ENCODE measurements around the gene ABCG1. TPM values are rescaled to one million over a fixed set of nuclear protein-coding genes. Genes with fewer than 3 reads are reported as not detected.

ABCG1 gene
- polyA plus RNA-seq, 4 donors: 5.5 to 46.5 (median 21.2) TPM

DNA sequence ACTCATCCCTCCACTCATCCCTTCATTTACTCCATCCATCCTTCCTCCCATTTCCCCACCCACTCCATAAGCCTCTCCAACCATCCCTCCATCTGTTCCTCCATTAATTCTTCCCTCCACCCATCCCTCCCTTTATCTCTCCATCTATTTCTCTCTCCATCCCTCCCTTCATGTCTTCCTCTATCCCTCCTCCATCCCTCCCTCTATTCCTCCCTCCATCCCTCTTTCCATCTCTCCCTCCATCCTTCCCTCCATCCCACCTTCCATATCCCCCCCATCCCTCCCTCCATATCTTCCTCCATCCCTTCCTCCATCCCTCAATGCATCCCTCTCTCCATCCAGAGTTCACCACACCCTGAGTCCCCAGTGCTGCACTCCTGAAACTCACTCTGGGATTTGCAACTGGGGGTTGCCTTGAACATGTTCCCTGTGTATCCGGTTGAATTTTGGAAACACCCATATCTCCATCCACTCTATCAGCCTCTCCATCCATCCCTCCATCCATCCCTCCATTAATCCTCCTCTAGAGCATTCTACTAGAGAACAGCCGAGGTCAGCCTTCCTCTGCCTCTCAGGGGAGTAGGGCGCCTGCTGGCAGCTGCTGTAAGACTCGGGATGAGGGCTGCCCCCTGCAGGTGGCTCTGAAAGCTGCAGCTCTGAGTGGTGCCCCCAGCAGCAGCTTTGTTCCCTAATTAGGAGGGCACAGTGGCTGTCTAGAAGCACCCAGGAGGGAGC lies 39.4 kb downstream of the ABCG1 start:
- Histone ChIP-seq H3K9me3 (ENCODE audit: control insufficient read depth in 2 of 2, insufficient read depth in 1 of 2, low read depth in 1 of 2, low read length in 1 of 2) (no peaks in the 10 kb centered on the region), H3K4me1 (ENCODE audit: control insufficient read depth in 3 of 3, insufficient read depth in 2 of 3, low read depth in 1 of 3, low read length in 2 of 3) (peaks cover 0 to 10% (median 0%) of the 10 kb centered on the region in 3 donors), H3K4me3 (ENCODE audit: low read depth in 1 of 3, low read length in 3 of 3) (no peak overlapping the region), H3K36me3 (ENCODE audit: control insufficient read depth in 3 of 3, insufficient read depth in 2 of 3, low read depth in 1 of 3, low read length in 3 of 3) (peaks cover 0 to 3% (median 0%) of the 10 kb centered on the region in 3 donors), H3K27ac (ENCODE audit: low read depth in 1 of 3, low read length in 2 of 3) (no peak overlapping the region), H3K27me3 (ENCODE audit: control insufficient read depth in 3 of 3, insufficient read depth in 3 of 3, low read length in 3 of 3) (peaks cover 0 to 11% (median 3%) of the 10 kb centered on the region in 3 donors)
- DNase-seq (peak; percentile 68 to 77), FAIRE-seq (no peak)
- 12 to 17% (median 14%) methylated on average over 4 of the region's 4 CpGs for WGBS, 3 donors

DNA sequence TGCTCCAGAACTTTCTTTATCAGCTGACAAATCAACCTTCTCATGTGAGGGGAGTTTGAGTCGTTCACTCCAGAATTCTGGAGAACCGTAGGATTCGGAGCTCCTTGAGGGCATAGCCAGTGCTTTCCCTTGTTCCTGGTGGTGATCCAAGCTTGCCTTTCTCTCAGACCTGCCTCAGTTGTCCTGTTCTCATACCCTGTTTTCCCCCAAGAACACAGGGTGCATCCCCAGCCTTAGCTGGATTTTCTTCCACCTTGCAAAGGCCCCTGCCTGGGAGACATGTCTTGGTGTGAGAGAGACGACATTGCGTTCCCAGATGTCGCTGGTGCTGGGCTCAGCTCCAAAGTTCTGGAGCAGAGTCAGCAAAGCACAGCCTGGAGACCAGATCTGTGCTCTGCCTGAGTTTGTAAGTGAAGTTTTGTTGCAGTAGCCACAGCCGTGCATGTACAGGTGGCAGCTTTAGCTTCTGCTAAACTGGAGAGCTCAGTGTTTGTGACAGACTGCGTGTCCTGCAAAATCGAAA lies 40.0 kb downstream of the ABCG1 start:
- DNase-seq: no peak
- no peak overlapping the region for H3K4me3 ChIP-seq (ENCODE audit: low read depth in 1 of 3, low read length in 3 of 3)
- no peak for FAIRE-seq

DNA sequence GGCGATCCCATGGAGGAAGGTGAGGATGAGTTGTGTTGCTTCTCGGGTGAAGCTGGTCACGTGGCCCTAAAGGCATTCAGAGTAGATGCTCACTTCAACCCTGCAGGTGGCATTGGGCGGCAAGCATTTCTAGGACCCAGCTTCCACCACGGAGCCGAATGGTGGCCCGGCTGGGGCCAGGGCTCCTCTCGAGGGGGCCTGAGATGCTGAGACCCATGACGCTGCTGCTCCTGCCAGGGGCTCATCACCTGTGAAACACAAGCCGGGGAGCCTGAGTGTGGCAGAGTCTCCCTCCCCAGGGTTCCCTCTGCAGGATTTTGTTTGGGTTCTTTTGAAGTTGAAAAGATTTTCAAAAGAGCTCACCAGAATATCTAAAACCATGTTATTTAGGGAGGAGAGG lies 41.2 kb downstream of the ABCG1 start:
- Histone ChIP-seq H3K4me3 (ENCODE audit: low read depth in 1 of 3, low read length in 3 of 3) (no peak overlapping the region), H3K9me3 (ENCODE audit: control insufficient read depth in 2 of 2, insufficient read depth in 1 of 2, low read depth in 1 of 2, low read length in 1 of 2) (no peaks in the 10 kb centered on the region), H3K27ac (ENCODE audit: low read depth in 1 of 3, low read length in 2 of 3) (no peak overlapping the region), H3K36me3 (ENCODE audit: control insufficient read depth in 3 of 3, insufficient read depth in 2 of 3, low read depth in 1 of 3, low read length in 3 of 3) (peaks cover 0 to 7% (median 0%) of the 10 kb centered on the region in 3 donors), H3K4me1 (ENCODE audit: control insufficient read depth in 3 of 3, insufficient read depth in 2 of 3, low read depth in 1 of 3, low read length in 2 of 3) (peaks cover 0 to 10% (median 0%) of the 10 kb centered on the region in 3 donors), H3K27me3 (ENCODE audit: control insufficient read depth in 3 of 3, insufficient read depth in 3 of 3, low read length in 3 of 3) (peaks cover 0 to 8% (median 5%) of the 10 kb centered on the region in 3 donors)
- WGBS, 3 donors: 86 to 90% (median 89%) methylated on average over 10 of the region's 10 CpGs
- DNase-seq (no peak), FAIRE-seq (no peak)

More for the DNA sequence above, 40.0 kb downstream of the ABCG1 start:
- Histone ChIP-seq H3K4me1 (ENCODE audit: control insufficient read depth in 3 of 3, insufficient read depth in 2 of 3, low read depth in 1 of 3, low read length in 2 of 3) (peaks cover 0 to 10% (median 0%) of the 10 kb centered on the region in 3 donors), H3K27ac (ENCODE audit: low read depth in 1 of 3, low read length in 2 of 3) (no peak overlapping the region), H3K27me3 (ENCODE audit: control insufficient read depth in 3 of 3, insufficient read depth in 3 of 3, low read length in 3 of 3) (peaks cover 0 to 8% (median 6%) of the 10 kb centered on the region in 3 donors), H3K9me3 (ENCODE audit: control insufficient read depth in 2 of 2, insufficient read depth in 1 of 2, low read depth in 1 of 2, low read length in 1 of 2) (no peaks in the 10 kb centered on the region), H3K36me3 (ENCODE audit: control insufficient read depth in 3 of 3, insufficient read depth in 2 of 3, low read depth in 1 of 3, low read length in 3 of 3) (peaks cover 0 to 3% (median 0%) of the 10 kb centered on the region in 3 donors)
- whole genome bisulfite sequencing, 3 donors: 73 to 80% (median 79%) methylated on average over 9 of the region's 9 CpGs

DNA sequence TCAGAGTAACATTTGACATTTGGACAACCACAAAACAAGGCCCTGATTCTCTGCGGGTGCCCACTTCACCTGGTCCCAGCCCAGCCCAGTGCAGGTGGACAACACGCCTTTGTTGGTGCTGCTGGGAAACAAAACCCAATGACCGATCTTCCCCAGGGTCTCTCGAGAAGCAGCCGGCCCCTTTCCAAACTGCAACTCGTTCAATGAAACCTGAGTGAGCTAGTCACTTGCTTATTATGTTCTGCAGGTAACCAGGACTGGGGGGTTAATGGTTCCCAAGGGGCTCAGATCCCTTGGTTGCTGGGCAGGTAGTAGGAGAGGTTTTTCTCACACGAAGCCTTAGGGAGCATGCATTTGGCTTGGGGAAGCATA lies 42.9 kb downstream of the ABCG1 start:
- no peak for FAIRE-seq
- H3K4me3 ChIP-seq (ENCODE audit: low read depth in 1 of 3, low read length in 3 of 3): no peak overlapping the region
- no peaks in the 10 kb centered on the region for H3K9me3 ChIP-seq (ENCODE audit: control insufficient read depth in 2 of 2, insufficient read depth in 1 of 2, low read depth in 1 of 2, low read length in 1 of 2)
- H3K36me3 ChIP-seq (ENCODE audit: control insufficient read depth in 3 of 3, insufficient read depth in 2 of 3, low read depth in 1 of 3, low read length in 3 of 3): peaks cover 0 to 11% (median 0%) of the 10 kb centered on the region in 3 donors
- DNase-seq: no peak
- peaks cover 0 to 10% (median 0%) of the 10 kb centered on the region in 3 donors for H3K4me1 ChIP-seq (ENCODE audit: control insufficient read depth in 3 of 3, insufficient read depth in 2 of 3, low read depth in 1 of 3, low read length in 2 of 3)
- H3K27ac ChIP-seq (ENCODE audit: low read depth in 1 of 3, low read length in 2 of 3): no peak overlapping the region
- H3K27me3 ChIP-seq (ENCODE audit: control insufficient read depth in 3 of 3, insufficient read depth in 3 of 3, low read length in 3 of 3): peaks cover 0 to 8% (median 3%) of the 10 kb centered on the region in 3 donors
- WGBS, 3 donors: 73 to 84% (median 80%) methylated on average over 6 to 7 of the region's 7 CpGs

DNA sequence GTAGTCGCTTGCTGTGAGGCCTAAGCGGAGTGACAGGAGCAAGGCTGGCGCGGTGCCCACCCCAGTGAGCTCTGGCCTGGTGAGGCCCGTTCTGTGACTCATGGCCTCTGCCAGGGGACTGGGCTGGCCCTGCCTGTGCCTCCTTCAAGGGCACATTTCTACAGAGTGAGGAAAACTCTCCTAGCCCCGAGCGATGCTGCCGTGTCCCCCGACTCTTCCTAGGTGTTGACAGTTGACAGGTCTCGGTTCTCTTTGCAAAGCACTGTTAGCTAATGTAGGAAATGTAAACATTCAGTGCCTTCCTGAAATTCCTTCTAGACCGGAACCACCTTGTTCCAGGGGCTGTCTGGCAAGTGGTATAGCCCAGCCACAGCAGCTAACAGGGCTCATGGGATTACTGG lies 43.9 kb downstream of the ABCG1 start:
- Histone ChIP-seq H3K27ac (ENCODE audit: low read depth in 1 of 3, low read length in 2 of 3) (peak overlapping the region in 2 of 3 donors; percentile 30 to 67), H3K36me3 (ENCODE audit: control insufficient read depth in 3 of 3, insufficient read depth in 2 of 3, low read depth in 1 of 3, low read length in 3 of 3) (peaks cover 0 to 11% (median 0%) of the 10 kb centered on the region in 3 donors), H3K4me1 (ENCODE audit: control insufficient read depth in 3 of 3, insufficient read depth in 2 of 3, low read depth in 1 of 3, low read length in 2 of 3) (peaks cover 0 to 10% (median 0%) of the 10 kb centered on the region in 3 donors), H3K9me3 (ENCODE audit: control insufficient read depth in 2 of 2, insufficient read depth in 1 of 2, low read depth in 1 of 2, low read length in 1 of 2) (no peaks in the 10 kb centered on the region), H3K4me3 (ENCODE audit: low read depth in 1 of 3, low read length in 3 of 3) (no peak overlapping the region), H3K27me3 (ENCODE audit: control insufficient read depth in 3 of 3, insufficient read depth in 3 of 3, low read length in 3 of 3) (peaks cover 0 to 8% (median 3%) of the 10 kb centered on the region in 3 donors)
- no peak for DNase-seq
- FAIRE-seq: no peak
- 50 to 63% (median 53%) methylated on average over 11 of the region's 11 CpGs for WGBS, 3 donors

DNA sequence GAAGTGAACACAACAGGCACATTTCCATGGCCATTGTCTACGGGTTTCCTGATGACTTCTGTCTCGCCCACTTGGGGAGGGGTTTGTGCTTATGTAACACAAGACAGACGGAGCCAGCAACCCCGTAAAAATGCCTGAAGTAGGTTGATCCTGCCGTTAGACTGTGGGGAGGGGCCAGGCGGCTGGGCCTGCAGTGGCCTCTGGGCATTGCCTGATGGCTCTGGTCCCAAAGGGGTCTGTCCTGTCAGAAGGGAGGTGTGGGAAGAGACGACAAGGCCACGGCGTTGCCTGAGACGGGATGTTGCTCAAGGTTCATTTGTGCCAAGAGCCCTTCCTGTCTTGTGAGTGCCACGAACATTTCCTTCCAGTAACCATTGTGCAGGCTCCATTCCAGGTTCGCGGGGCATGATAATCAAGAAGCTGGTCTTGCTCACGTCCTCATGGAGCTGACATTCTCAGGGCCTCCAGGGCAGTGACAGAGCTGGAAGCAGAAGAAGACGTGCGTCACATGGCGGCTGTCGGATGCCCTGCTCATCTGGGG lies 44.7 kb downstream of the ABCG1 start:
- peak in 1 of 2 donors; percentile 23 for DNase-seq
- Histone ChIP-seq H3K27me3 (ENCODE audit: control insufficient read depth in 3 of 3, insufficient read depth in 3 of 3, low read length in 3 of 3) (peaks cover 0 to 8% (median 3%) of the 10 kb centered on the region in 3 donors), H3K9me3 (ENCODE audit: control insufficient read depth in 2 of 2, insufficient read depth in 1 of 2, low read depth in 1 of 2, low read length in 1 of 2) (no peaks in the 10 kb centered on the region), H3K36me3 (ENCODE audit: control insufficient read depth in 3 of 3, insufficient read depth in 2 of 3, low read depth in 1 of 3, low read length in 3 of 3) (peaks cover 0 to 11% (median 0%) of the 10 kb centered on the region in 3 donors), H3K4me1 (ENCODE audit: control insufficient read depth in 3 of 3, insufficient read depth in 2 of 3, low read depth in 1 of 3, low read length in 2 of 3) (peaks cover 0 to 10% (median 0%) of the 10 kb centered on the region in 3 donors), H3K4me3 (ENCODE audit: low read depth in 1 of 3, low read length in 3 of 3) (no peak overlapping the region), H3K27ac (ENCODE audit: low read depth in 1 of 3, low read length in 2 of 3) (peak overlapping the region in 1 of 3 donors; percentile 67)
- WGBS, 3 donors: 65 to 73% (median 71%) methylated on average over 18 of the region's 18 CpGs
- no peak for FAIRE-seq

DNA sequence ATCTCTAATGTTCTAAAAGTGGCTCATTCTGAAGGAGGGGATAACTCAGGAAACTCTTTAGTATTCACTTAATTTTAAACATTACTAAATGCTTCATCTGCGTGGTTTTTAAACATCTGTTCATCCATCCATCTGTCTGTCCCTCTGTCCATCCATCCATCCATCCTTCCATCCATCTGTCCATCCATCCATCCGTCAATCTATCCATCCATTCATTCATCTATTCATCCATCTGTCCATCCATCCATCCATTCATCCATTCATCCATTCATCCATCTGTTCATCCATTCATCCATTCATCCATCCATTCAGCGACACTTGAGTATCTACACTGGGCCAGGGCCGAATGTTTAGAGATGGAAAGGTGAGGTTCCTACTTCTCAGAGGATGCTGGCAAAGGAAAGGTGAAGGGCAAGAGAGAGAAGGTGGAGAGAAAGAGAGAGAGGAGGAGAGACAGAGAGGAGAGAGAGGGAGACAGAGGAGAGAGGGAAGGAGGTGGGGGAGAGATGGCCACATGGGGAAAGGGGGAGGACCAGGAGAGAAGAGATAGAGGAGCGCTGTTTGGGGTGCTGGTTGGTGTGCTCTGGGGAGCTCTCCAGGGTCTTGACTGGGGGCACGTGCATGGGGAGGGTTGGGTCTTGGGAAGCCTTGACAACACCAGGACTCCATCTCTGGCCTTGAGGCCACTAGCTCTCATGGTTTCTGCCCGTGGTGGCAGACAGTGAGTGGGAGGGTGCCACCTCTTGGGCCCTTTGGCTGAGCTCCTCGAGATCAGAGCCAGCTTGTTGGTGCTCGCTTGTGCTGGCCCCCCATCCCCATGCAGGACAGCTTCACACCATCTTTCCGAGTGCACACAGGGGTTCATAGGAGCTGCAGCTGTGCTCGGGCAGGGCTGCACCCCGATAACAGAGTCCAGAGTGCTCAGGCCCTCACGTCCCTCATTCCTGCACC lies 45.6 kb downstream of the ABCG1 start:
- peaks cover 0 to 8% (median 3%) of the 10 kb centered on the region in 3 donors for H3K27me3 ChIP-seq (ENCODE audit: control insufficient read depth in 3 of 3, insufficient read depth in 3 of 3, low read length in 3 of 3)
- no peaks in the 10 kb centered on the region for H3K9me3 ChIP-seq (ENCODE audit: control insufficient read depth in 2 of 2, insufficient read depth in 1 of 2, low read depth in 1 of 2, low read length in 1 of 2)
- WGBS, 3 donors: 55 to 77% (median 58%) methylated on average over 13 of the region's 13 CpGs
- no peak for DNase-seq
- FAIRE-seq: no peak
- H3K4me1 ChIP-seq (ENCODE audit: control insufficient read depth in 3 of 3, insufficient read depth in 2 of 3, low read depth in 1 of 3, low read length in 2 of 3): peaks cover 0 to 10% (median 0%) of the 10 kb centered on the region in 3 donors
- H3K4me3 ChIP-seq (ENCODE audit: low read depth in 1 of 3, low read length in 3 of 3): no peak overlapping the region
- peaks cover 0 to 11% (median 0%) of the 10 kb centered on the region in 3 donors for H3K36me3 ChIP-seq (ENCODE audit: control insufficient read depth in 3 of 3, insufficient read depth in 2 of 3, low read depth in 1 of 3, low read length in 3 of 3)
- H3K27ac ChIP-seq (ENCODE audit: low read depth in 1 of 3, low read length in 2 of 3): peak overlapping the region in 1 of 3 donors; percentile 27
